ENCODE results near the gene PGAP6. TPM values are rescaled to one million over a fixed set of nuclear protein-coding genes. Genes with fewer than 3 reads are reported as not detected.
"Not testable (repeated sequence)": the region's sequence is repeated elsewhere in the genome, so short reads cannot be mapped to it uniquely, and the experiment has no call there.

Gene PGAP6
- total RNA-seq, 1 donor = 54.3 TPM

GRCh38 chr16:351804-352520 lies 29.8 kb downstream of the PGAP6 start:
- DNase-seq (ENCODE audit: insufficient read length, low spot score, missing footprints) = peak; percentile 96
- peak overlapping the region; percentile 81 for H3K4me3 ChIP-seq (ENCODE audit: insufficient read depth, low read length)
- H3K79me2 ChIP-seq (ENCODE audit: insufficient read depth, low read length) = peaks cover 44% of the 10 kb centered on the region
- no peaks in the 10 kb centered on the region for H3K27me3 ChIP-seq (ENCODE audit: insufficient read depth, low read length)
- no peak for TF ChIP-seq CTCF (IDR thresholded peaks at IDR 0.05; ENCODE audit: extremely low read depth, low read depth, low read length)
- H3K36me3 ChIP-seq (ENCODE audit: insufficient read depth, low read length) = peaks cover 3% of the 10 kb centered on the region
- peak overlapping the region; percentile 86 for H3K4me2 ChIP-seq (ENCODE audit: insufficient read depth, low read length)
- no peaks in the 10 kb centered on the region for H3K9me3 ChIP-seq (ENCODE audit: low read depth, low read length)
- H4K20me1 ChIP-seq (ENCODE audit: insufficient read depth, low read length) = peaks cover 27% of the 10 kb centered on the region
- no peak overlapping the region for H3K27ac ChIP-seq (ENCODE audit: low read depth, low read length)
- no peaks in the 10 kb centered on the region for H3K4me1 ChIP-seq (ENCODE audit: insufficient read depth, low read length)
- H2AFZ ChIP-seq (ENCODE audit: low read length) = peak overlapping the region; percentile 72

- Histone ChIP-seq H3K4me1 (ENCODE audit: insufficient read depth, low read length) (peaks cover 5% of the 10 kb centered on the region), H3K9me3 (ENCODE audit: low read depth, low read length) (no peaks in the 10 kb centered on the region), H4K20me1 (ENCODE audit: insufficient read depth, low read length) (peaks cover 37% of the 10 kb centered on the region), H3K79me2 (ENCODE audit: insufficient read depth, low read length) (peaks cover 61% of the 10 kb centered on the region), H3K4me3 (ENCODE audit: insufficient read depth, low read length) (no peak overlapping the region), H2AFZ (ENCODE audit: low read length) (no peak overlapping the region), H3K27me3 (ENCODE audit: insufficient read depth, low read length) (no peaks in the 10 kb centered on the region), H3K27ac (ENCODE audit: low read depth, low read length) (no peak overlapping the region), H3K4me2 (ENCODE audit: insufficient read depth, low read length) (no peak overlapping the region), H3K36me3 (ENCODE audit: insufficient read depth, low read length) (peaks cover 3% of the 10 kb centered on the region)
- peak; percentile 41 for DNase-seq (ENCODE audit: insufficient read length, low spot score, missing footprints)
- no peak for TF ChIP-seq CTCF (IDR thresholded peaks at IDR 0.05; ENCODE audit: extremely low read depth, low read depth, low read length)
Observed at GRCh38 chr16:350203-350602, 31.6 kb downstream of the PGAP6 start.

GRCh38 chr16:349211-349610 lies 32.6 kb downstream of the PGAP6 start:
- Histone ChIP-seq H3K36me3 (ENCODE audit: insufficient read depth, low read length) (peaks cover 5% of the 10 kb centered on the region), H3K27ac (ENCODE audit: low read depth, low read length) (no peak overlapping the region), H3K9me3 (ENCODE audit: low read depth, low read length) (no peaks in the 10 kb centered on the region), H3K4me2 (ENCODE audit: insufficient read depth, low read length) (no peak overlapping the region), H3K27me3 (ENCODE audit: insufficient read depth, low read length) (no peaks in the 10 kb centered on the region), H3K79me2 (ENCODE audit: insufficient read depth, low read length) (peaks cover 70% of the 10 kb centered on the region), H2AFZ (ENCODE audit: low read length) (no peak overlapping the region), H3K4me3 (ENCODE audit: insufficient read depth, low read length) (no peak overlapping the region), H3K4me1 (ENCODE audit: insufficient read depth, low read length) (peaks cover 5% of the 10 kb centered on the region), H4K20me1 (ENCODE audit: insufficient read depth, low read length) (peaks cover 37% of the 10 kb centered on the region)
- DNase-seq (ENCODE audit: insufficient read length, low spot score, missing footprints) = peak; percentile 42
- TF ChIP-seq CTCF (IDR thresholded peaks at IDR 0.05; ENCODE audit: extremely low read depth, low read depth, low read length) = no peak

- H3K4me2 ChIP-seq (ENCODE audit: insufficient read depth, low read length); H3K4me3 ChIP-seq (ENCODE audit: insufficient read depth, low read length); H3K36me3 ChIP-seq (ENCODE audit: insufficient read depth, low read length); H3K9me3 ChIP-seq (ENCODE audit: low read depth, low read length); DNase-seq (ENCODE audit: insufficient read length, low spot score, missing footprints); H3K27me3 ChIP-seq (ENCODE audit: insufficient read depth, low read length); H3K27ac ChIP-seq (ENCODE audit: low read depth, low read length); H3K4me1 ChIP-seq (ENCODE audit: insufficient read depth, low read length); H2AFZ ChIP-seq (ENCODE audit: low read length): not testable (repeated sequence)
- H3K79me2 ChIP-seq (ENCODE audit: insufficient read depth, low read length) = peaks cover 77% of the 10 kb centered on the region
- H4K20me1 ChIP-seq (ENCODE audit: insufficient read depth, low read length) = peaks cover 42% of the 10 kb centered on the region
Observed at GRCh38 chr16:348495-348894, 33.3 kb downstream of the PGAP6 start.
